K562 (cell line): ENCODE measurements around the gene CCDC85B. TPM values are rescaled to one million over a fixed set of nuclear protein-coding genes. Genes with fewer than 3 reads are reported as not detected.

ENCODE experiments used
- CCNT2 ChIP-seq: IDR thresholded peaks from 2 replicates; pipeline ENCODE4 v1.6.1; 2011; ENCODE audit warnings: borderline replicate concordance, low read depth, mild to moderate bottlenecking, moderate library complexity, mixed read lengths, low read length; ENCODE audit not compliant: insufficient read length; ENCODE audit errors: extremely low read depth
- CHCHD3 ChIP-seq: fragments of 250-450 bp; sonication (Bioruptor Pico); IDR thresholded peaks from 2 replicates; pipeline ENCODE4 v2.1.2; 2022; ENCODE audit warnings: mild to moderate bottlenecking
- EWSR1 ChIP-seq: fragments of 450-650 bp; IDR thresholded peaks from 2 replicates; pipeline ENCODE4 v1.6.1; 2018; ENCODE audit warnings: borderline replicate concordance, mild to moderate bottlenecking, low read depth, moderate library complexity; ENCODE audit not compliant: partially characterized antibody
- MTF1 ChIP-seq: fragments of 250-450 bp; sonication (Bioruptor Pico); IDR thresholded peaks from 2 replicates; pipeline ENCODE4 v1.9.0; 2021; ENCODE audit warnings: moderate library complexity, mild to moderate bottlenecking, inconsistent platforms, borderline replicate concordance
- PML ChIP-seq: IDR thresholded peaks from 2 replicates; pipeline ENCODE4 v1.6.1; 2012; ENCODE audit warnings: low read length, inconsistent platforms
- RBBP5 ChIP-seq: fragments of 200-600 bp; sonication (generic); IDR thresholded peaks from 2 replicates; pipeline ENCODE4 v1.6.1; 2012; ENCODE audit warnings: borderline replicate concordance, mild to moderate bottlenecking, low read length, control low read depth, inconsistent platforms; ENCODE audit not compliant: insufficient read depth, poor library complexity, severe bottlenecking
- SMC3 ChIP-seq: conservative IDR thresholded peaks from 2 replicates; pipeline ENCODE4 v1.6.1; 2011; ENCODE audit warnings: low read depth, low read length, improper control_type of control experiment; ENCODE audit not compliant: insufficient read depth
- SPI1 ChIP-seq: IDR thresholded peaks from 2 replicates; pipeline ENCODE4 v1.6.1; 2011; ENCODE audit warnings: low read depth, low read length, control low read depth, borderline replicate concordance
- SRF ChIP-seq, 2 experiments: fragments of 250-450, 450-650 bp in 1 of 2; sonication (Bioruptor Pico) in 1 of 2; sonication (generic) in 1 of 2; formaldehyde crosslinking; IDR thresholded peaks; 2 replicates each; pipeline versions ENCODE4 v1.5.0 to v1.5.1; 2020 to 2022; ENCODE audit warnings: mild to moderate bottlenecking in 1 of 2, missing genetic modification reagents in 1 of 2
- ZNF384 ChIP-seq: IDR thresholded peaks from 2 replicates; pipeline ENCODE4 v1.6.1; 2012; ENCODE audit warnings: low read depth, low read length, improper control_type of control experiment
- ZNF511 ChIP-seq: sonication (generic); formaldehyde crosslinking; IDR thresholded peaks from 2 replicates; pipeline ENCODE4 v1.8.0; 2022; ENCODE audit warnings: mild to moderate bottlenecking, missing genetic modification reagents
- ZNF586 ChIP-seq: fragments of 450-650 bp; formaldehyde crosslinking; conservative IDR thresholded peaks from 2 replicates; pipeline ENCODE4 v1.4.0; 2020; ENCODE audit warnings: mild to moderate bottlenecking, moderate library complexity
- ZNF740 ChIP-seq, 3 experiments: fragments of 200-800 bp in 1 of 3; sonication (Bioruptor generic) in 1 of 3; sonication (generic) in 1 of 3; formaldehyde crosslinking in 1 of 3; IDR thresholded peaks; 2 replicates each; pipeline versions ENCODE4 v1.6.1 to v1.8.0; 2016 to 2022; ENCODE audit warnings: mild to moderate bottlenecking in 2 of 3, missing compliant biosample characterization in 2 of 3, missing genetic modification characterization in 2 of 3, missing genetic modification reagents in 1 of 3
- ZSCAN32 ChIP-seq: fragments of 450-650 bp; formaldehyde crosslinking; IDR thresholded peaks from 2 replicates; pipeline ENCODE4 v1.4.0; 2020; ENCODE audit warnings: mild to moderate bottlenecking, moderate library complexity
- polyA plus RNA-seq, 8 experiments: library from polyadenylated mRNA; depleted of rRNA in 4 of 8; stranded (reverse) in 5 of 8; unstranded in 3 of 8; fragments of >200 nt; fragmentation: Nextera tagmentation in 2 of 8; fragmentation: Illumina TruSeq in 1 of 8; extraction: Ambion mirVana in 2 of 8; extraction: Trizol in 1 of 8; gene quantifications; 2 replicates each; pipeline versions ENCODE4 v1.2.1 to v1.2.3, GENCODE V29; 2011 to 2014; ENCODE audit warnings: inconsistent platforms in 1 of 8, missing spikeins in 1 of 8
- total RNA-seq, 7 experiments: library from RNA; depleted of rRNA in 6 of 7; stranded (reverse); fragments of >200 nt in 6 of 7; fragmentation: Illumina TruSeq in 2 of 7; extraction: Trizol in 2 of 7; gene quantifications; 2 replicates each; pipeline versions ENCODE4 v1.2.1 to v1.2.3, GENCODE V29; 2011 to 2021; ENCODE audit warnings: low replicate concordance in 1 of 7
- TF ChIP-seq, protein P1 (sequence below): fragments of 250-450 bp; sonication (Bioruptor Pico); IDR thresholded peaks from 2 replicates; pipeline ENCODE4 v1.4.0; 2020; ENCODE audit warnings: borderline replicate concordance
- TF ChIP-seq, protein P2 (sequence below): fragments of 250-450 bp; sonication (Bioruptor Pico); IDR thresholded peaks from 2 replicates; pipeline ENCODE4 v1.6.1; 2021; ENCODE audit warnings: mild to moderate bottlenecking
- TF ChIP-seq, protein P3 (sequence below): fragments of 450-650 bp; IDR thresholded peaks from 2 replicates; pipeline ENCODE4 v1.6.1; 2018; ENCODE audit not compliant: partially characterized antibody

Gene CCDC85B
- total and polyA plus RNA-seq, 9 of the 15 experiments (the other 6 are each of a cell fraction or from before 2014, with no cell fraction given): 0.14 to 138 (median 6.2) TPM

DNA sequence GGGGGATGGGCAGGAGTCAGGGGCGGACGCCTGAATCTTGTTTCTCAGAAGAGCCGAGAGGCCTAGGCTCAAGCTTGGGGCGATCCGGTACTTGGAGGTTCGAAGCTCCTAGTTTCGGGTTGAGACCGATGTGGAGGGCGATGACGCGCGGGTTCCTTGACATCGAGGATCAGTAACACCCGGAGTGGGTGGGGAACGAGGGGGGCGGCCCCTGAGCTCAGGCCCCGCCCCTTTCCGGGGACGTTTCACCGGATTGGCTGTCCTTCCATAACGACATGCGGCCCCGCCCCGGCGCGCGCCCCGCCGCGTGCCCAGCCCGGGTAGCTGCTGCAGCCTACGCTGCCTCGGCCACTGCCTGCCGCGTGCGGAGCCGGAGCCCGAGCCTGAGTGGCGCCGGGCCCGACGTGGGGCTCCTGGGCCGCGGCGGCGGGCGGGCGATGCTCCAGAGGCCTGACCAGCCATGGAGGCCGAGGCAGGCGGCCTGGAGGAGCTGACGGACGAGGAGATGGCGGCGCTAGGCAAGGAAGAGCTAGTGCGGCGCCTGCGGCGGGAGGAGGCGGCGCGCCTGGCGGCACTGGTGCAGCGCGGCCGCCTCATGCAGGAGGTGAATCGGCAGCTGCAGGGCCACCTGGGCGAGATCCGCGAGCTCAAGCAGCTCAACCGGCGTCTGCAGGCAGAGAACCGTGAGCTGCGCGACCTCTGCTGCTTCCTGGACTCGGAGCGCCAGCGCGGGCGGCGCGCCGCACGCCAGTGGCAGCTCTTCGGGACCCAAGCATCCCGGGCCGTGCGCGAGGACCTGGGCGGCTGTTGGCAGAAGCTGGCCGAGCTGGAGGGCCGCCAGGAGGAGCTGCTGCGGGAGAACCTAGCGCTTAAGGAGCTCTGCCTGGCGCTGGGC lies at the start of gene CCDC85B (continued):
- TF ChIP-seq CHCHD3 (CRISPR knock-in tag) (no peak), RBBP5 (peak; percentile 39), ZNF511 (CRISPR knock-in tag) (peak; percentile 86; the same call in 1 of the 2 replicates), MTF1 (CRISPR knock-in tag) (no peak), ZNF740 (CRISPR knock-in tag; IDR thresholded peaks at IDR 0.05) (0 out of 2 replicates have a peak, but pooled peaks have one; percentile 39), ZNF740 (tag; IDR thresholded peaks at IDR 0.05) (no peak), ZSCAN32 (CRISPR knock-in tag) (no peak), CCNT2 (peak; percentile 85), EWSR1 (no peak), SPI1 (no peak), PML (peak; percentile 61), SRF (CRISPR knock-in tag; IDR thresholded peaks at IDR 0.05) (peak in 1 of 2 experiments; percentile 44; a peak in 2 of 4 replicates), ZNF384 (no peak), ZNF586 (CRISPR knock-in tag) (peak; percentile 57; the same call in 1 of the 2 replicates), SMC3 (no peak)
- TF ChIP-seq, protein P1, sequence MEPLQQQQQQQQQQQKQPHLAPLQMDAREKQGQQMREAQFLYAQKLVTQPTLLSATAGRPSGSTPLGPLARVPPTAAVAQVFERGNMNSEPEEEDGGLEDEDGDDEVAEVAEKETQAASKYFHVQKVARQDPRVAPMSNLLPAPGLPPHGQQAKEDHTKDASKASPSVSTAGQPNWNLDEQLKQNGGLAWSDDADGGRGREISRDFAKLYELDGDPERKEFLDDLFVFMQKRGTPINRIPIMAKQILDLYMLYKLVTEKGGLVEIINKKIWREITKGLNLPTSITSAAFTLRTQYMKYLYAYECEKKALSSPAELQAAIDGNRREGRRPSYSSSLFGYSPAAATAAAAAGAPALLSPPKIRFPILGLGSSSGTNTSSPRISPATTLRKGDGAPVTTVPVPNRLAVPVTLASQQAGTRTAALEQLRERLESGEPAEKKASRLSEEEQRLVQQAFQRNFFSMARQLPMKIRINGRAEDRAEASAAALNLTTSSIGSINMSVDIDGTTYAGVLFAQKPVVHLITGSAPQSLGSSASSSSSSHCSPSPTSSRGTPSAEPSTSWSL (CRISPR knock-in tag): peak; percentile 94
- TF ChIP-seq, protein P2, sequence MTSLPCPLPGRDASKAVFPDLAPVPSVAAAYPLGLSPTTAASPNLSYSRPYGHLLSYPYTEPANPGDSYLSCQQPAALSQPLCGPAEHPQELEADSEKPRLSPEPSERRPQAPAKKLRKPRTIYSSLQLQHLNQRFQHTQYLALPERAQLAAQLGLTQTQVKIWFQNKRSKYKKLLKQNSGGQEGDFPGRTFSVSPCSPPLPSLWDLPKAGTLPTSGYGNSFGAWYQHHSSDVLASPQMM (CRISPR knock-in tag): no peak
- TF ChIP-seq, protein P3, sequence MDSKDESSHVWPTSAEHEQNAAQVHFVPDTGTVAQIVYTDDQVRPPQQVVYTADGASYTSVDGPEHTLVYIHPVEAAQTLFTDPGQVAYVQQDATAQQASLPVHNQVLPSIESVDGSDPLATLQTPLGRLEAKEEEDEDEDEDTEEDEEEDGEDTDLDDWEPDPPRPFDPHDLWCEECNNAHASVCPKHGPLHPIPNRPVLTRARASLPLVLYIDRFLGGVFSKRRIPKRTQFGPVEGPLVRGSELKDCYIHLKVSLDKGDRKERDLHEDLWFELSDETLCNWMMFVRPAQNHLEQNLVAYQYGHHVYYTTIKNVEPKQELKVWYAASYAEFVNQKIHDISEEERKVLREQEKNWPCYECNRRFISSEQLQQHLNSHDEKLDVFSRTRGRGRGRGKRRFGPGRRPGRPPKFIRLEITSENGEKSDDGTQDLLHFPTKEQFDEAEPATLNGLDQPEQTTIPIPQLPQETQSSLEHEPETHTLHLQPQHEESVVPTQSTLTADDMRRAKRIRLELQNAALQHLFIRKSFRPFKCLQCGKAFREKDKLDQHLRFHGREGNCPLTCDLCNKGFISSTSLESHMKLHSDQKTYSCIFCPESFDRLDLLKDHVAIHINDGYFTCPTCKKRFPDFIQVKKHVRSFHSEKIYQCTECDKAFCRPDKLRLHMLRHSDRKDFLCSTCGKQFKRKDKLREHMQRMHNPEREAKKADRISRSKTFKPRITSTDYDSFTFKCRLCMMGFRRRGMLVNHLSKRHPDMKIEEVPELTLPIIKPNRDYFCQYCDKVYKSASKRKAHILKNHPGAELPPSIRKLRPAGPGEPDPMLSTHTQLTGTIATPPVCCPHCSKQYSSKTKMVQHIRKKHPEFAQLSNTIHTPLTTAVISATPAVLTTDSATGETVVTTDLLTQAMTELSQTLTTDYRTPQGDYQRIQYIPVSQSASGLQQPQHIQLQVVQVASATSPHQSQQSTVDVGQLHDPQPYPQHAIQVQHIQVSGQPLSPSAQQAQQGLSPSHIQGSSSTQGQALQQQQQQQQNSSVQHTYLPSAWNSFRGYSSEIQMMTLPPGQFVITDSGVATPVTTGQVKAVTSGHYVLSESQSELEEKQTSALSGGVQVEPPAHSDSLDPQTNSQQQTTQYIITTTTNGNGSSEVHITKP: peak; percentile 35
